IMR-90 (cell line): ENCODE data around the gene CAND2. TPM values are rescaled to one million over a fixed set of nuclear protein-coding genes. Genes with fewer than 3 reads are reported as not detected.

Source experiments
- ATAC-seq: fragments of 200-7000 bp; cut with Tn5 transposase; 2 replicates; pipeline ENCODE4 v1.9.1; 2020; ENCODE audit warnings: low read depth, mild to moderate bottlenecking, moderate library complexity
- BruUV-seq: library from RNA; stranded (reverse); fragments of 400-500 nt; replicated peaks from 2 replicates; lab custom pipeline; 2021; lab: Mats Ljungman, UMichigan
- CTCF ChIA-PET: fragments of 300-600 bp; formaldehyde crosslinking; extraction: SDS; loops from one replicate; lab custom pipeline; 2021; ENCODE audit warnings: antibody characterized with exemption; lab: Yijun Ruan, JAX
- POLR2A ChIA-PET: fragments of 300-600 bp; sonication (Branson Sonifier 250); formaldehyde crosslinking; loops from one replicate; lab custom pipeline; 2022; ENCODE audit warnings: antibody characterized with exemption; ENCODE audit not compliant: unreplicated experiment; lab: Charles Lee
- DNase-seq: peaks from one replicate; pipeline ENCODE4 v3.0.0; 2013
- H2AFZ ChIP-seq: replicated peaks from 2 replicates; pipeline ENCODE3; 2013; ENCODE audit warnings: low read length, mild to moderate bottlenecking; ENCODE audit not compliant: poor library complexity
- H2AK5ac ChIP-seq: 2 replicates; pipeline ENCODE4 v1.6.1; 2013; ENCODE audit warnings: low read depth, low read length, inconsistent platforms
- H2AK9ac ChIP-seq: replicated peaks from 2 replicates; pipeline ENCODE3; 2013; ENCODE audit warnings: mild to moderate bottlenecking, low read depth, low read length, moderate library complexity; ENCODE audit not compliant: poor library complexity
- H2BK120ac ChIP-seq: 2 replicates; pipeline ENCODE4 v1.6.1; 2013; ENCODE audit warnings: low read depth, low read length, inconsistent platforms
- H2BK15ac ChIP-seq: 3 replicates; pipeline ENCODE4 v1.6.1; 2013; ENCODE audit warnings: low read depth, low read length, inconsistent platforms
- H2BK20ac ChIP-seq: 2 replicates; pipeline ENCODE4 v1.6.1; 2013; ENCODE audit warnings: low read depth, mild to moderate bottlenecking, inconsistent platforms, low read length, moderate library complexity
- H2BK5ac ChIP-seq: 2 replicates; pipeline ENCODE4 v1.6.1; 2013; ENCODE audit warnings: mild to moderate bottlenecking, low read depth, low read length, inconsistent platforms; ENCODE audit not compliant: poor library complexity, severe bottlenecking
- H3K14ac ChIP-seq: replicated peaks from 2 replicates; pipeline ENCODE4 v1.6.1; 2013; ENCODE audit warnings: low read depth, low read length, inconsistent platforms
- H3K18ac ChIP-seq: 2 replicates; pipeline ENCODE4 v1.6.1; 2013; ENCODE audit warnings: low read depth, low read length, control low read depth
- H3K23ac ChIP-seq: 2 replicates; pipeline ENCODE4 v1.6.1; 2013; ENCODE audit warnings: low read depth, low read length, inconsistent platforms
- H3K27ac ChIP-seq: 2 replicates; pipeline ENCODE4 v1.5.1; 2013; ENCODE audit warnings: mild to moderate bottlenecking, control low read depth, low read length; ENCODE audit not compliant: insufficient read depth
- H3K27me3 ChIP-seq: 2 replicates; pipeline ENCODE4 v1.6.1; 2013; ENCODE audit warnings: low read length; ENCODE audit not compliant: control insufficient read depth, insufficient read depth
- H3K36me3 ChIP-seq: 2 replicates; pipeline ENCODE4 v1.6.1; 2013; ENCODE audit warnings: low read length, mixed read lengths; ENCODE audit not compliant: control insufficient read depth, insufficient read depth
- H3K4ac ChIP-seq: 2 replicates; pipeline ENCODE4 v1.6.1; 2013; ENCODE audit warnings: low read depth, low read length, inconsistent platforms
- H3K4me1 ChIP-seq: 2 replicates; pipeline ENCODE4 v1.6.1; 2013; ENCODE audit warnings: low read length, mixed read lengths; ENCODE audit not compliant: control insufficient read depth, insufficient read depth
- H3K4me2 ChIP-seq: 2 replicates; pipeline ENCODE4 v1.6.1; 2013; ENCODE audit warnings: low read depth, mild to moderate bottlenecking, control low read depth, low read length, moderate library complexity
- H3K4me3 ChIP-seq: 2 replicates; pipeline ENCODE4 v1.5.1; 2013; ENCODE audit warnings: low read depth, mild to moderate bottlenecking, control low read depth, low read length, moderate library complexity; ENCODE audit not compliant: insufficient read depth
- H3K56ac ChIP-seq: 2 replicates; pipeline ENCODE4 v1.6.1; 2013; ENCODE audit warnings: low read length, inconsistent platforms; ENCODE audit not compliant: insufficient read depth; ENCODE audit errors: extremely low read depth
- H3K79me1 ChIP-seq, 2 experiments: 2 replicates each; pipeline ENCODE4 v1.6.1; 2013; ENCODE audit warnings: low read length in 2 of 2, inconsistent platforms in 1 of 2, low read depth in 1 of 2
- H3K9ac ChIP-seq: 2 replicates; pipeline ENCODE4 v1.6.1; 2013; ENCODE audit warnings: low read depth, low read length, control low read depth
- H3K9me1 ChIP-seq: 2 replicates; pipeline ENCODE4 v1.6.1; 2013; ENCODE audit warnings: low read length, inconsistent platforms; ENCODE audit not compliant: insufficient read depth
- H3K9me3 ChIP-seq: 2 replicates; pipeline ENCODE4 v1.6.1; 2013; ENCODE audit warnings: low read length; ENCODE audit not compliant: control insufficient read depth, insufficient read depth
- H4K20me1 ChIP-seq: 2 replicates; pipeline ENCODE4 v1.6.1; 2013; ENCODE audit warnings: low read length, inconsistent platforms; ENCODE audit not compliant: insufficient read depth
- H4K5ac ChIP-seq: 2 replicates; pipeline ENCODE4 v1.6.1; 2013; ENCODE audit warnings: mild to moderate bottlenecking, low read depth, low read length, control low read depth
- H4K8ac ChIP-seq, 2 experiments: 2 replicates each; pipeline ENCODE4 v1.6.1; 2013; ENCODE audit warnings: low read depth in 2 of 2, low read length in 2 of 2, control low read depth in 1 of 2, inconsistent platforms in 1 of 2
- H4K91ac ChIP-seq: 2 replicates; pipeline ENCODE4 v1.6.1; 2013; ENCODE audit warnings: low read depth, low read length, inconsistent platforms; ENCODE audit not compliant: insufficient read depth
- BHLHE40 ChIP-seq: fragments of 150-350 bp; IDR thresholded peaks from 2 replicates; pipeline ENCODE4 v1.6.1; 2016; ENCODE audit warnings: mild to moderate bottlenecking, low read depth, low read length
- CHD1 ChIP-seq: IDR thresholded peaks from 2 replicates; pipeline ENCODE4 v1.6.1; 2012; ENCODE audit warnings: low read depth, low read length, improper control_type of control experiment
- FOS ChIP-seq: fragments of 150-350 bp; IDR thresholded peaks from 2 replicates; pipeline ENCODE4 v1.6.1; 2016; ENCODE audit warnings: low read depth, low read length
- MAZ ChIP-seq: IDR thresholded peaks from 2 replicates; pipeline ENCODE4 v1.6.1; 2012; ENCODE audit warnings: low read depth, mild to moderate bottlenecking, low read length, improper control_type of control experiment, moderate library complexity, borderline replicate concordance
- POLR2A ChIP-seq: IDR thresholded peaks from 2 replicates; pipeline ENCODE4 v1.6.1; 2012; ENCODE audit warnings: mild to moderate bottlenecking, low read depth, low read length
- RAD21 ChIP-seq: IDR thresholded peaks from 2 replicates; pipeline ENCODE4 v1.6.1; 2012; ENCODE audit warnings: low read length, improper control_type of control experiment
- RCOR1 ChIP-seq: IDR thresholded peaks from 2 replicates; pipeline ENCODE4 v1.6.1; 2012; ENCODE audit warnings: mild to moderate bottlenecking, low read length, improper control_type of control experiment; ENCODE audit not compliant: insufficient replicate concordance
- RFX5 ChIP-seq: IDR thresholded peaks from 2 replicates; pipeline ENCODE4 v1.8.0; 2012; ENCODE audit warnings: low read depth, mild to moderate bottlenecking, low read length, moderate library complexity
- SMC3 ChIP-seq: fragments of 150-350 bp; IDR thresholded peaks from 2 replicates; pipeline ENCODE4 v1.6.1; 2016; ENCODE audit warnings: low read depth, mild to moderate bottlenecking, antibody characterized with exemption, low read length, moderate library complexity
- USF2 ChIP-seq: fragments of 150-350 bp; IDR thresholded peaks from 2 replicates; pipeline ENCODE4 v1.6.1; 2017; ENCODE audit warnings: mild to moderate bottlenecking, antibody characterized with exemption, low read length, low read depth
- WGBS, 2 experiments: methylation state at CpG; one replicate each; pipeline versions ENCODE4 v1.1.5 to v1.1.7; 2013; ENCODE audit warnings: missing lambda C conversion rate in 2 of 2; ENCODE audit not compliant: insufficient read length in 1 of 2; ENCODE audit errors: extremely low coverage in 2 of 2; 5-methylcytosine and 5-hydroxymethylcytosine counted together
- dilution Hi-C: fragments of 300-500 bp; cut with HindIII; formaldehyde crosslinking; loops from one replicate; pipeline ENCODE4 v1.14.3; 2018; ENCODE audit warnings: low sequenced_read_pairs; ENCODE audit not compliant: unreplicated experiment
- in situ Hi-C: fragments of 300-500 bp; cut with MboI; formaldehyde crosslinking; loops from 3 replicates; pipeline ENCODE4 v1.14.3; 2019; ENCODE audit warnings: low sequenced_read_pairs, inconsistent platforms, mixed read lengths
- intact Hi-C: fragments of 100-400 bp; cut with micrococcal nuclease; formaldehyde crosslinking; loops from 2 replicates; pipeline ENCODE4 v1.10.0; 2022
- polyA plus RNA-seq, 3 experiments: library from polyadenylated mRNA; depleted of rRNA; stranded (reverse); fragments of >200 nt; gene quantifications; 2 replicates each; pipeline ENCODE4 v1.2.3, GENCODE V29; 2012; ENCODE audit warnings: low replicate concordance in 1 of 3
- total RNA-seq: library from RNA; depleted of rRNA; stranded (reverse); fragments of >200 nt; gene quantifications from 2 replicates; pipeline ENCODE4 v1.2.3, GENCODE V29; 2012
- TF ChIP-seq, protein P1 (sequence below): conservative IDR thresholded peaks from 2 replicates; pipeline ENCODE4 v1.5.1; 2012; ENCODE audit warnings: mild to moderate bottlenecking, low read depth, low read length, improper control_type of control experiment
- TF ChIP-seq, protein P2 (sequence below): fragments of 150-350 bp; IDR thresholded peaks from 2 replicates; pipeline ENCODE4 v1.6.1; 2016; ENCODE audit warnings: low read depth, mild to moderate bottlenecking, low read length, moderate library complexity, borderline replicate concordance

CAND2 gene
- total and polyA plus RNA-seq, 2 of the 4 experiments (the other 2 are of a cell fraction) = 2.9 to 4.9 TPM

DNA sequence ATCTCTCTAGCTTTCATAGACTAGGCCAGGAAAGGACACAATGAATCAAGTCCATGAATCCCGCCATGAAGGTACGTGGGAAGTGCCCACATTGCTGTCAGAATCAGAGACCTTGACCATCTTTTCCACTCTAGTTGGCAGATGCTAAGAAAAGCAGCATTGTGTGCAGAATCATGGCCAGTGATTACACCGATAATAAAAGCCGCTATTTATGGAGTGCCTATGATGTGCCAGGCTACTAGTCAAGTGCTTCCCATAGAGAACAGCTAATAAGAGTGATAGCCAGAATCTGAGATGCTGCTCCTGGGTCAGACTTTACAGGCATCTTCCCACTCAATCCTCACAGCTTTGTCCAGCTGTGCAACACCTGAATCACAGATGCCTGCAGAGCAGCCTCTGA, 58.1 kb downstream of the CAND2 start:
- H3K4me2 ChIP-seq = no peak overlapping the region
- POLR2A ChIA-PET = no interaction called here
- no peak overlapping the region for H2AK5ac ChIP-seq
- H3K4me1 ChIP-seq = peaks cover 4% of the 10 kb centered on the region; the same call in 1 of the 2 replicates
- no peak overlapping the region for H2BK15ac ChIP-seq
- TF ChIP-seq MAZ (no peak), USF2 (no peak), RFX5 (no peak), BHLHE40 (no peak), RCOR1 (no peak), POLR2A (no peak), CHD1 (no peak), RAD21 (no peak), FOS (no peak), SMC3 (no peak)
- TF ChIP-seq, protein P1, sequence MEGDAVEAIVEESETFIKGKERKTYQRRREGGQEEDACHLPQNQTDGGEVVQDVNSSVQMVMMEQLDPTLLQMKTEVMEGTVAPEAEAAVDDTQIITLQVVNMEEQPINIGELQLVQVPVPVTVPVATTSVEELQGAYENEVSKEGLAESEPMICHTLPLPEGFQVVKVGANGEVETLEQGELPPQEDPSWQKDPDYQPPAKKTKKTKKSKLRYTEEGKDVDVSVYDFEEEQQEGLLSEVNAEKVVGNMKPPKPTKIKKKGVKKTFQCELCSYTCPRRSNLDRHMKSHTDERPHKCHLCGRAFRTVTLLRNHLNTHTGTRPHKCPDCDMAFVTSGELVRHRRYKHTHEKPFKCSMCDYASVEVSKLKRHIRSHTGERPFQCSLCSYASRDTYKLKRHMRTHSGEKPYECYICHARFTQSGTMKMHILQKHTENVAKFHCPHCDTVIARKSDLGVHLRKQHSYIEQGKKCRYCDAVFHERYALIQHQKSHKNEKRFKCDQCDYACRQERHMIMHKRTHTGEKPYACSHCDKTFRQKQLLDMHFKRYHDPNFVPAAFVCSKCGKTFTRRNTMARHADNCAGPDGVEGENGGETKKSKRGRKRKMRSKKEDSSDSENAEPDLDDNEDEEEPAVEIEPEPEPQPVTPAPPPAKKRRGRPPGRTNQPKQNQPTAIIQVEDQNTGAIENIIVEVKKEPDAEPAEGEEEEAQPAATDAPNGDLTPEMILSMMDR = no peak
- TF ChIP-seq, protein P2, sequence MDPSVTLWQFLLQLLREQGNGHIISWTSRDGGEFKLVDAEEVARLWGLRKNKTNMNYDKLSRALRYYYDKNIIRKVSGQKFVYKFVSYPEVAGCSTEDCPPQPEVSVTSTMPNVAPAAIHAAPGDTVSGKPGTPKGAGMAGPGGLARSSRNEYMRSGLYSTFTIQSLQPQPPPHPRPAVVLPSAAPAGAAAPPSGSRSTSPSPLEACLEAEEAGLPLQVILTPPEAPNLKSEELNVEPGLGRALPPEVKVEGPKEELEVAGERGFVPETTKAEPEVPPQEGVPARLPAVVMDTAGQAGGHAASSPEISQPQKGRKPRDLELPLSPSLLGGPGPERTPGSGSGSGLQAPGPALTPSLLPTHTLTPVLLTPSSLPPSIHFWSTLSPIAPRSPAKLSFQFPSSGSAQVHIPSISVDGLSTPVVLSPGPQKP = no peak
- CTCF ChIA-PET = interaction anchor here (2.3 kb wide), 1 partner anchor 13 kb away, joined by 6 read pairs; the partner anchor contains the start of gene RPL32
- H2BK120ac ChIP-seq = no peak overlapping the region
- no peak overlapping the region for H3K14ac ChIP-seq
- H4K20me1 ChIP-seq = 0 out of 2 replicates have a peak, but pooled peaks cover 3% of the 10 kb centered on the region
- peaks cover 42% of the 10 kb centered on the region for H3K27me3 ChIP-seq
- in situ Hi-C loops (no loop called here), dilution Hi-C loops (no loop called here), intact Hi-C loops (no loop called here)
- no peak overlapping the region for H4K5ac ChIP-seq
- no peak for ATAC-seq
- no peak overlapping the region for H2AFZ ChIP-seq
- H4K91ac ChIP-seq = no peak overlapping the region
- H3K4me3 ChIP-seq = no peak overlapping the region
- H3K9ac ChIP-seq = no peak overlapping the region
- H3K9me3 ChIP-seq = no peaks in the 10 kb centered on the region
- no peak overlapping the region for H3K27ac ChIP-seq
- no peak overlapping the region for H3K56ac ChIP-seq
- no peak overlapping the region for H3K18ac ChIP-seq
- no peak overlapping the region for H2BK20ac ChIP-seq
- no peak overlapping the region for H4K8ac ChIP-seq
- WGBS, 2 experiments = 80% methylated on average over 1 of the region's 4 CpGs; no CpG with 5 or more reads in 1 of the 2 experiments
- H3K79me1 ChIP-seq = no peaks in the 10 kb centered on the region
- no peak overlapping the region for H2BK5ac ChIP-seq
- DNase-seq = no peak
- no TSS peak for BruUV-seq
- no peak overlapping the region for H2AK9ac ChIP-seq
- no peak overlapping the region for H3K4ac ChIP-seq
- H3K23ac ChIP-seq = no peak overlapping the region
- H3K36me3 ChIP-seq = no peaks in the 10 kb centered on the region
- no peaks in the 10 kb centered on the region for H3K9me1 ChIP-seq
